GM19397 (cell line): ENCODE measurements around the gene FZD4.
"Not testable (repeated sequence)": the region's sequence is repeated elsewhere in the genome, so short reads cannot be mapped to it uniquely, and the experiment has no call there.

Experiments used
- ATAC-seq: cut with Tn5 transposase; IDR thresholded peaks from one replicate; pipeline ENCODE4 v1.9.1; 2021; ENCODE audit warnings: mild to moderate bottlenecking, moderate library complexity; ENCODE audit not compliant: unreplicated experiment

The FZD4 gene

DNA sequence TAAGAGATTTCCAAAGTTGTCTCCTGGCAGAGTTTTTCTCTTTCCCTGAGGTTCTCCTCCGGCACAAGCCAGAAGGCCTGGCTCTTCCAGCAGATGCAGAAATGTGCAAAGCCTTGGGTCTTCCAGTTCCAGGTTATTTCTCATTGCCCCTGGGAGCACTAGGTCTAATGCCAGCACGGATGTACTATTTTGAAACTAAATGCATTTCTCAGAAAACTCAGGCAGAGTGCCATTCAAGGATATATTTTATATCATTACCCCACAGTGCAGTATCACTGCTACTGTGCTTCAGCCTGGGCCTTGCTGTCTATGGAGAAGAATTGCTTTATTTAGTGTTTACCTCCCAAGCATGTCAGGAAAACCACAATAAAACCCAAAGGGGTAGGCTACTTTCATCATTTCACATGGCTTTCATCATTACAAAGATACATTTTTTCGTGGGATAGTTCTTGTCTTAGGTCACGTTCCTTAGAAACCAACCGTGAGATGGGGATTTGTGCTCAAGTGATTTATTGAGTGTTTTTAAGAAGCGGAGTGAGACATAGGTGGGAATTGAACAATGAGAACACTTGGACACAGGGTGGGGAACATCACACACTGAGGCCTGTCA is 22.4 kb upstream of the FZD4 start:
- ATAC-seq, result no peak

DNA sequence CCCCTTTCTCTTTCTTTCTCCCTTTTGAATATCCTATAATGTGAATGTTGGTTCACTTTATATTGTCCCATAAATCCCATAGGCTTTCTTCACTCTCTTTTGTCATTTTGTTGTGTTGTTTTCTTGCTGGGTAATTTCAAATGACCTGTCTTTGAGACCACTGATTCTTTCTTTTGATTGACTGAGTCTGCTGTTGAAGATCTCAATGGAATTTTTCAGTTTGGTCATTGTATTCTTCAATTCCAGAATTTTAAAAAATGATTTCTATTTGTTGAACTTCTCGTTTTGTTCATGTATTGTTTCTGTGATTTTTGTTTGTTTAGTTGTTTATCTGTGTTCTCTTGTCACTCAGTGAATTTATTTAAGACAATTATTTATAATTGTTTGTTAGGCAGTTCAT is 17.5 kb upstream of the FZD4 start:
- no peak for ATAC-seq

GRCh38 chr11:86969258-86969657 is 14.1 kb upstream of the FZD4 start:
- no peak for ATAC-seq

DNA sequence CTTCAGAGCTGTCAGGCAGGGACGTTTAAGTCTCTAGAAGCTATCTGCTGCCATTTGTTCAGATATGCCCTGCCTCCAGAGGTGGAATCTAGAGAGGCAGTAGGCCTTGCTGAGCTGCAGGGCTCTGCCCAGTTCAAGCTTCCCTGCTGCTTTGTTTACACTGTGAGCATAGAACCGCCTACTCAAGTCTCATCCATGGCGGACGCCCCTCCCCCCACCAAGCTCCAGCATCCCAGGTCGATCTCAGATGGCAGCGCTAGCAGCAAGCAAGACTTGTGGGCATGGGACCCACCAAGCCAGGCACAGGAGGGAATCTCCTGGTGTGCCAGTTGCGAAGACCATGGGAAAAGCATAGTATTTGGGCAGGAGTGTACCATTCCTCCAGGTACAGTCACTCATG is 12.4 kb upstream of the FZD4 start:
- not testable (repeated sequence) for ATAC-seq

- ATAC-seq, result no peak
Observed at GRCh38 chr11:86957976-86958646, 2.9 kb upstream of the FZD4 start.

GRCh38 chr11:86956905-86957195 is 1.7 kb upstream of the FZD4 start:
- no peak for ATAC-seq

GRCh38 chr11:86955111-86955360 is 159 bp downstream of the FZD4 start:
- peak; percentile 8 for ATAC-seq

DNA sequence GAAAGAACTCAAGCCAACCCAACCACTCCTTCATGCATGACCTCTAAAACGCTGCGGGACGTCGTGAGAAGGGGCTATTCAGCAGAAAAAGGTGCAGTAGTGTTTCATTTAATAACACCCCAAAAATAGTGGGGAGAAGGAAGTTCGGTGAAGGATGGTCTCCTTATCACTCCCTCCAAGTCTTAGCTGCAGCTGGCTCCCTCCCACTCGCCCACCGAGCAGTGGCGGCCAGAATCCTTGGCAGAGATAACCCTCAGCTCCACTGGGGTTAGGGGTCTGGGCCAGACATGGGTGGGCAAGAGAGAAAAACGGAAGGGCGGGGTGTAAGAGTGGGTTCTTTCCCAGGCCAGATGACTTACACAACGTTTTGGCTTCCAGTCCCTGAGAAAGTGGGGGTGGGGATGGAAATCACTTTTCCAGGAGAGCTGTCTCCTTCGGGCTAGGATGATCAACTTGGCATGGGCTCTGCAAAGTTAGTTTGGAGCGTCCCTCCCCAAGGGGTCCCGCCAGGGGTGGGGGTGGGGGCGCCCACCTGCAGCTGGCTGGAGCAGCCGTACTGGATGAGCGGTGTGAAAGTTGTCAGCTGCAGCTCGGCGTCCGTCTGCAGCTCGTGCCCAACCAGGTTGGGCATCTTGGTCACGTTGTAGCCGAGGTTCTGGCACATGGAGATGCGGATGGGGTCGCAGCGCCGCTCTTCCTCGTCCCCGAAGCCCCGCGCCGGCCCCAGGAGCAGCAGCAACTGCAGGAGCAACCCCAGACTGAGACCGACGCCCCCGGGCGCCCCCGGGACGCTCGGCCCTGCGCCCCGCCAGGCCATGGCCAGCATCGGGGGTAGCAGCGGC is 705 bp downstream of the FZD4 start:
- ATAC-seq, result no peak

DNA sequence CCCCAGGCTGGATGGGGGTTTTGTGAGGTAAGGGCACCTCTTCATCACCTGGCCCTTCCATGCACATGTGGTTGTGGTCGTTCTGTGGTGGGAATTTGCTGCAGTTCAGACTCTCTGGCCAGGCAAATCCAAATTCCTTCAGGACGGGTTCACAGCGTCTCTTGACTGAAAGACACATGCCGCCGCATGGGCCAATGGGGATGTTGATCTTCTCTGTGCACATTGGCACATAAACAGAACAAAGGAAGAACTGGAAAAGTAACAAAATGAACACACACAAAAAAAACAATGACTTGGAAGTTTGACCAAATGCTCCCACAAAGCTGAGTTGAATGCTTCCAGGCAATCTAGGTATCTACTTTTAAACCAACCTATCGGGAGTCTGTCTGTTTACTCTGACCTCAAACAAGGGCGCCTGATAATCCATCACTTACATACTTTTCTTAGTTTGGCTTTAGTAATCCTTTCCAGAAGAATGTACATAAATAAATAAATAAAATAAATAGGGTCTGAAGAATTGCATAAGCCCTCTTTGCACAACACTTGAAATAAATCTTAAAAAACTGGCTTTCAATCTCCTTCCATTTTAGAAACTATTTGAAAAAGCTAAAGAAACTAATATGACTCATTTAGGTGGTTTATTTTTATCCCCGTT is 2.8 kb downstream of the FZD4 start:
- ATAC-seq, result no peak

DNA sequence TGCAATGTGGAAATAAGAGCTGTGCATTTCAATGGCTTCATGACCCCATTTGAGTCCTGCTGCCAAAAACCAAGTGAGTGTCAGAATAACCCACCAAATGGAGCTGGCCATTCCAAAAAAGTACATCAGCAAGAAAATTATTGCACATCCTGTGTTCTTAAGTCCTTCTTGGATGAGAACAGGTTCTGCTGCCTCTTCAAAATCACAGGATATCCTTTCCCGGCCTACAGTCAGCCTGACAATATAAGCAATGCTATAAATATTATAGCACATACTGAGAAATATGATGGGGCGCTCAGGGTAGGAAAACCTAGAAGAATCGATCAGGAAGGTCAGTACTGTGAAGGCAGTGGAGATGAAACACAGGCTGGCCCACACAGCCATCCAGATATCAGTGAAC is 3.5 kb downstream of the FZD4 start:
- no peak for ATAC-seq

DNA sequence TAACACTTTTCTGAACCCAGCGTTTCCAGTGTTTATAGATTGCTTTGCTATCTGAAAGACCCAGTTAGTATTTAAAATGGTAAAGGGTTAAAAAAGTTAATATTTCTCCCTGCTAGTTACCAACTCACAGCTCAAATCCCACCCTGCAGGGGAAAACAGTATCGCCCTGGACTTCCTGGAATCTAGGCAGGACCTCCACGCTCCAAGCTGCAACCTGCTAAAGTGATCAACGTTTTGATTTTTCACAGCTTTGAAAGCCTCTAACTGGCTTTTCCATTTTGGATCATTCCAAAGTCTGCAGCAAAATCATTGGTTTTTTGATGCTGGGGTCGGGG is 4.6 kb downstream of the FZD4 start:
- no peak for ATAC-seq

GRCh38 chr11:86949995-86950660 is 5.1 kb downstream of the FZD4 start:
- no peak for ATAC-seq

DNA sequence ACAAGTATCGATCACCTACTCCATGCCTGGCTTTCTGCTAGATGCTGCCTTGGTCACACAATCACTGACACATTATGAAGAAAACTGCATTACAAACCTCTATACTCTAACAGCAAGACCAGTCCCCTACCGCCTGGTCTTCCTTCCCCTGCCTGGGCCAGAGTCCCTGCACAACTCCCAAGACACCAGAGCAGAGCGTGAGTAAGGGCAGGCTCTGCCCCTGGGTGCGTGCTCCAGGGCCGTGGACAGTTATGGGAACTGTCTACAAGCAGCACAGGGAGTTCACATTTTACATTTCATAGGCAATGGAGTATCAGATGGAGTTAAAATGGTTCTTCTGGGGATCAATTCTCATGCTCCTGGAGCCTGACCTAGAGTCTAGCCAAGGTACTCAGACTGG is 6.5 kb downstream of the FZD4 start:
- ATAC-seq, result no peak

GRCh38 chr11:86947541-86947940 is 7.7 kb downstream of the FZD4 start:
- ATAC-seq, result no peak

GRCh38 chr11:86943505-86943904 is 11.7 kb downstream of the FZD4 start:
- ATAC-seq, result not testable (repeated sequence)

- ATAC-seq, result no peak
Observed at GRCh38 chr11:86941871-86942599, 13.2 kb downstream of the FZD4 start.

GRCh38 chr11:86941077-86941870 is 13.9 kb downstream of the FZD4 start:
- ATAC-seq, result no peak

DNA sequence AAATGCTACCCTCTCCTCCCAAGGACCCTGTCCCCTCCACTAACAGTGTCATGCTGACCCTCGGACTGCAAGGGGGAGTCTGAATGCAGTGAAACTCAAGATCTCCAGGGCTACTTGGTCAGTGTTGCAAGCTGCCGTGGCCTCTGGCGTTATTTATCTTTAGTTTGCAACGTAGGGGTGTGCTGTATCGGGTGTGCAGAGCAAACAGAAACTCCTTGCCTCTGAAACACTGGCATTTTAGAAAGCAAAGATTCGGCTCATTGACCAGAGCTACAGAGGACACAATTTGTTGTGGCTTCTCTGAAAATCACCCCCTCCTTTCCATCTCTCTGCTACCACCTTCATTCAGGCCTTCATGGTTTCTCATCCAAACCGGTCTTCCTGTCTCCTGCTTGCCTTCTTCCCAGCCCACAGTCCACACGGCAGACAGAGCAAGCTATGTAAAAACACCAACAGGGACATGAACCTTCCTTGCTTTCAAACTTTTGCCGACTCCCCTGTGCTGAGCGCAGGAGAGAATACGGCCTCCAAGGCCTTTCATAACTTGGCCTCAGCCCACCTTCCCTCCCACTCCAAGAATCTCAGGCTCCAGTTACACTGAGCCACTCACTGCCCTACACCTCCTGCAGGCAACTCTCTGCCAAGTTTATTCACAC is 14.9 kb downstream of the FZD4 start:
- ATAC-seq, result no peak
